HUES6 (cell line): ENCODE measurements around the gene DIP2C.
"Not testable (repeated sequence)": the region's sequence is repeated elsewhere in the genome, so short reads cannot be mapped to it uniquely, and the experiment has no call there.

ENCODE experiments used
- H3K27ac ChIP-seq: 2 replicates; pipeline ENCODE4 v1.7.0; 2013; ENCODE audit warnings: low read depth, mild to moderate bottlenecking, low read length, inconsistent platforms
- H3K27me3 ChIP-seq: 2 replicates; pipeline ENCODE4 v1.6.1; 2013; ENCODE audit warnings: low read length; ENCODE audit not compliant: control insufficient read depth, insufficient read depth
- H3K36me3 ChIP-seq: 2 replicates; pipeline ENCODE4 v1.6.1; 2013; ENCODE audit warnings: low read length; ENCODE audit not compliant: control insufficient read depth, insufficient read depth
- H3K4me1 ChIP-seq: 2 replicates; pipeline ENCODE4 v1.6.1; 2013; ENCODE audit warnings: low read length; ENCODE audit not compliant: control insufficient read depth, insufficient read depth
- H3K4me3 ChIP-seq: 2 replicates; pipeline ENCODE4 v1.5.1; 2013; ENCODE audit warnings: low read depth, low read length
- H3K9ac ChIP-seq: one replicate; pipeline ENCODE4 v1.6.1; 2013; ENCODE audit warnings: mild to moderate bottlenecking, low read length
- H3K9me3 ChIP-seq: 2 replicates; pipeline ENCODE4 v1.6.1; 2013; ENCODE audit warnings: low read depth, low read length; ENCODE audit not compliant: control insufficient read depth, insufficient read depth

The DIP2C gene

GRCh38 chr10:590721-591120, 98.7 kb downstream of the DIP2C start:
- no peak overlapping the region for H3K9ac ChIP-seq
- H3K9me3 ChIP-seq: no peaks in the 10 kb centered on the region
- no peaks in the 10 kb centered on the region for H3K36me3 ChIP-seq
- H3K4me1 ChIP-seq: no peaks in the 10 kb centered on the region
- H3K4me3 ChIP-seq: no peak overlapping the region
- no peak overlapping the region for H3K27ac ChIP-seq
- no peaks in the 10 kb centered on the region for H3K27me3 ChIP-seq

- no peak overlapping the region for H3K27ac ChIP-seq
Measured at GRCh38 chr10:589961-590680, 99.3 kb downstream of the DIP2C start.

GRCh38 chr10:588246-589165, 101.0 kb downstream of the DIP2C start:
- H3K4me3 ChIP-seq: no peak overlapping the region

More at GRCh38 chr10:589961-590680, 99.3 kb downstream of the DIP2C start:
- no peak overlapping the region for H3K9ac ChIP-seq
- H3K36me3 ChIP-seq: no peaks in the 10 kb centered on the region
- H3K9me3 ChIP-seq: no peaks in the 10 kb centered on the region
- H3K4me3 ChIP-seq: no peak overlapping the region
- no peaks in the 10 kb centered on the region for H3K4me1 ChIP-seq
- H3K27me3 ChIP-seq: no peaks in the 10 kb centered on the region

GRCh38 chr10:586716-587115, 102.8 kb downstream of the DIP2C start:
- no peaks in the 10 kb centered on the region for H3K36me3 ChIP-seq
- H3K4me3 ChIP-seq: no peak overlapping the region
- H3K27me3 ChIP-seq: no peaks in the 10 kb centered on the region
- no peak overlapping the region for H3K9ac ChIP-seq
- no peak overlapping the region for H3K27ac ChIP-seq
- H3K9me3 ChIP-seq: no peaks in the 10 kb centered on the region
- H3K4me1 ChIP-seq: no peaks in the 10 kb centered on the region

More at GRCh38 chr10:588246-589165, 101.0 kb downstream of the DIP2C start:
- Histone ChIP-seq H3K4me1 (no peaks in the 10 kb centered on the region), H3K27ac (no peak overlapping the region), H3K9ac (no peak overlapping the region), H3K27me3 (no peaks in the 10 kb centered on the region), H3K36me3 (no peaks in the 10 kb centered on the region), H3K9me3 (no peaks in the 10 kb centered on the region)

- Histone ChIP-seq H3K27me3 (no peaks in the 10 kb centered on the region), H3K9me3 (no peaks in the 10 kb centered on the region), H3K4me1 (no peaks in the 10 kb centered on the region), H3K27ac (no peak overlapping the region), H3K36me3 (no peaks in the 10 kb centered on the region), H3K9ac (no peak overlapping the region), H3K4me3 (no peak overlapping the region)
Measured at GRCh38 chr10:586151-586550, 103.3 kb downstream of the DIP2C start.

- H3K9me3 ChIP-seq: no peaks in the 10 kb centered on the region
- no peak overlapping the region for H3K9ac ChIP-seq
- H3K27ac ChIP-seq: no peak overlapping the region
- H3K36me3 ChIP-seq: no peaks in the 10 kb centered on the region
- no peak overlapping the region for H3K4me3 ChIP-seq
- no peaks in the 10 kb centered on the region for H3K4me1 ChIP-seq
- no peaks in the 10 kb centered on the region for H3K27me3 ChIP-seq
Measured at GRCh38 chr10:585502-585901, 104.0 kb downstream of the DIP2C start.

GRCh38 chr10:584497-585290, 104.8 kb downstream of the DIP2C start:
- not testable (repeated sequence) for H3K27ac ChIP-seq, H3K36me3 ChIP-seq, H3K27me3 ChIP-seq

GRCh38 chr10:583433-583832, 106.0 kb downstream of the DIP2C start:
- H3K4me3 ChIP-seq: no peak overlapping the region
- no peaks in the 10 kb centered on the region for H3K27me3 ChIP-seq
- no peaks in the 10 kb centered on the region for H3K9me3 ChIP-seq
- no peak overlapping the region for H3K9ac ChIP-seq
- no peaks in the 10 kb centered on the region for H3K4me1 ChIP-seq
- no peak overlapping the region for H3K27ac ChIP-seq
- no peaks in the 10 kb centered on the region for H3K36me3 ChIP-seq

More at GRCh38 chr10:584497-585290, 104.8 kb downstream of the DIP2C start:
- not testable (repeated sequence) for H3K4me1 ChIP-seq, H3K9me3 ChIP-seq, H3K9ac ChIP-seq, H3K4me3 ChIP-seq

- no peak overlapping the region for H3K27ac ChIP-seq
- H3K27me3 ChIP-seq: no peaks in the 10 kb centered on the region
- no peaks in the 10 kb centered on the region for H3K9me3 ChIP-seq
- no peak overlapping the region for H3K9ac ChIP-seq
- no peak overlapping the region for H3K4me3 ChIP-seq
- no peaks in the 10 kb centered on the region for H3K36me3 ChIP-seq
- no peaks in the 10 kb centered on the region for H3K4me1 ChIP-seq
Measured at GRCh38 chr10:581776-582330, 107.6 kb downstream of the DIP2C start.

- Histone ChIP-seq H3K36me3 (no peaks in the 10 kb centered on the region), H3K9ac (no peak overlapping the region), H3K9me3 (no peaks in the 10 kb centered on the region), H3K27ac (no peak overlapping the region), H3K4me1 (no peaks in the 10 kb centered on the region), H3K27me3 (no peaks in the 10 kb centered on the region), H3K4me3 (no peak overlapping the region)
Measured at GRCh38 chr10:580778-581177, 108.7 kb downstream of the DIP2C start.
